Thyroid gland (tissue), 4 donors: Measurements from ENCODE around the gene GRM7. TPM values are rescaled to one million over a fixed set of nuclear protein-coding genes. Genes with fewer than 3 reads are reported as not detected.
A peak's percentile ranks its signal among the peaks of the same experiment; 100 is the strongest.

ENCODE experiments used
- DNase-seq, 2 donors: peaks; one replicate each; pipeline ENCODE4 v3.0.0-alpha.2; 2019
- H3K27ac ChIP-seq, 3 donors: fragments of 200-600 bp; sonication (generic); 1 replicate in 2 of 3; 2 replicates in 1 of 3; pipeline ENCODE4 v1.5.1; 2016 to 2019; ENCODE audit warnings: mild to moderate bottlenecking in 1 of 3, moderate library complexity in 1 of 3
- H3K27me3 ChIP-seq: fragments of 200-600 bp; sonication (generic); one replicate; pipeline ENCODE4 v1.5.1; 2019
- H3K36me3 ChIP-seq, 2 donors: fragments of 200-600 bp; sonication (generic); one replicate each; pipeline ENCODE4 v1.5.1; 2016 to 2019
- H3K4me1 ChIP-seq, 2 donors: fragments of 200-600 bp; sonication (generic); one replicate each; pipeline ENCODE4 v1.5.1; 2017 to 2019
- H3K4me3 ChIP-seq, 3 donors: fragments of 200-600 bp; sonication (generic); replicated peaks in 1 of 3; 1 replicate in 2 of 3; 2 replicates in 1 of 3; pipeline ENCODE4 v1.5.1; 2016; ENCODE audit warnings: mild to moderate bottlenecking in 1 of 3
- H3K9me3 ChIP-seq: fragments of 200-600 bp; sonication (generic); one replicate; pipeline ENCODE4 v1.5.1; 2017
- CTCF ChIP-seq, 6 experiments: fragments of 200-600 bp in 3 of 6; fragments of 450-650 bp in 3 of 6; sonication (generic) in 3 of 6; IDR thresholded peaks; one replicate each; pipeline ENCODE4 v1.5.1; 2016 to 2019; ENCODE audit warnings: antibody characterized with exemption in 6 of 6, mild to moderate bottlenecking in 2 of 6, inconsistent platforms in 1 of 6, moderate library complexity in 1 of 6
- POLR2A ChIP-seq, 2 donors: fragments of 450-650 bp; IDR thresholded peaks; one replicate each; pipeline ENCODE4 v1.6.1; 2017; ENCODE audit warnings: antibody characterized with exemption in 2 of 2, mild to moderate bottlenecking in 2 of 2, moderate library complexity in 1 of 2
- whole genome bisulfite sequencing, 2 donors: methylation state at CpG; one replicate each; pipeline ENCODE4 v1.1.5; 2017; 5-methylcytosine and 5-hydroxymethylcytosine counted together
- intact Hi-C: fragments of 100-400 bp; cut with DNase I; formaldehyde crosslinking; loops from one replicate; pipeline ENCODE4 v1.15.1; 2023
- total RNA-seq, 4 donors: library from RNA; depleted of rRNA; stranded (reverse); fragments of >200 nt; gene quantifications; one replicate each; pipeline ENCODE4 v1.2.3, GENCODE V29; 2016

GRM7 gene
- total RNA-seq, 4 donors from 2014 or later, result 0.11 to 0.81 (median 0.60) TPM

GRCh38 chr3:6862880-6863195 lies 1.9 kb downstream of the GRM7 start:
- 3 to 5% methylated on average over 7 of the region's 7 CpGs for WGBS, 2 donors
- H3K4me3 ChIP-seq, result peak overlapping the region in 1 of 3 donors; percentile 12
- TF ChIP-seq CTCF (IDR thresholded peaks at IDR 0.05) (no peak), POLR2A (IDR thresholded peaks at IDR 0.05) (no peak)
- intact Hi-C loops, result no loop called here
- H3K4me1 ChIP-seq, result no peaks in the 10 kb centered on the region
- H3K27ac ChIP-seq, result no peak overlapping the region
- no peak for DNase-seq
- H3K9me3 ChIP-seq, result no peaks in the 10 kb centered on the region
- H3K36me3 ChIP-seq, result no peaks in the 10 kb centered on the region
- no peaks in the 10 kb centered on the region for H3K27me3 ChIP-seq

GRCh38 chr3:6867269-6867668 lies 6.4 kb downstream of the GRM7 start:
- H3K9me3 ChIP-seq, result no peaks in the 10 kb centered on the region
- DNase-seq, result no peak
- TF ChIP-seq CTCF (IDR thresholded peaks at IDR 0.05) (no peak), POLR2A (IDR thresholded peaks at IDR 0.05) (no peak)
- no peaks in the 10 kb centered on the region for H3K36me3 ChIP-seq
- H3K4me3 ChIP-seq, result no peak overlapping the region
- H3K4me1 ChIP-seq, result no peaks in the 10 kb centered on the region
- no peak overlapping the region for H3K27ac ChIP-seq
- no peaks in the 10 kb centered on the region for H3K27me3 ChIP-seq
- intact Hi-C loops, result no loop called here
- 83 to 87% methylated on average over 3 of the region's 3 CpGs for WGBS, 2 donors

GRCh38 chr3:6878731-6879130 lies 17.8 kb downstream of the GRM7 start:
- intact Hi-C loops, result no loop called here
- Histone ChIP-seq H3K4me3 (no peak overlapping the region), H3K27me3 (no peaks in the 10 kb centered on the region), H3K27ac (no peak overlapping the region), H3K36me3 (no peaks in the 10 kb centered on the region), H3K4me1 (no peaks in the 10 kb centered on the region), H3K9me3 (no peaks in the 10 kb centered on the region)
- DNase-seq, result no peak
- TF ChIP-seq POLR2A (IDR thresholded peaks at IDR 0.05), result no peak
- no peak for TF ChIP-seq CTCF (IDR thresholded peaks at IDR 0.05)

- Histone ChIP-seq H3K9me3 (no peaks in the 10 kb centered on the region), H3K4me3 (no peak overlapping the region), H3K27ac (no peak overlapping the region), H3K36me3 (no peaks in the 10 kb centered on the region), H3K27me3 (no peaks in the 10 kb centered on the region), H3K4me1 (no peaks in the 10 kb centered on the region)
- TF ChIP-seq POLR2A (IDR thresholded peaks at IDR 0.05), result no peak
- no peak for TF ChIP-seq CTCF (IDR thresholded peaks at IDR 0.05)
- WGBS, 2 donors, result 71 to 73% methylated on average over 3 of the region's 3 CpGs
- no peak for DNase-seq
- intact Hi-C loops, result no loop called here
Observed at GRCh38 chr3:6912240-6912639, 51.3 kb downstream of the GRM7 start.

GRCh38 chr3:6915898-6916297 lies 55.0 kb downstream of the GRM7 start:
- intact Hi-C loops, result no loop called here
- TF ChIP-seq POLR2A (IDR thresholded peaks at IDR 0.05) (no peak), CTCF (IDR thresholded peaks at IDR 0.05) (no peak)
- WGBS, 2 donors, result 92 to 98% methylated on average over 1 of the region's 1 CpG
- H3K4me1 ChIP-seq, result no peaks in the 10 kb centered on the region
- no peaks in the 10 kb centered on the region for H3K27me3 ChIP-seq
- H3K9me3 ChIP-seq, result no peaks in the 10 kb centered on the region
- no peak overlapping the region for H3K27ac ChIP-seq
- DNase-seq, result no peak
- no peaks in the 10 kb centered on the region for H3K36me3 ChIP-seq
- H3K4me3 ChIP-seq, result no peak overlapping the region
